NCI-H1105 (cell line): ENCODE data around the gene CNKSR3.

Source experiments
- DNase-seq: peaks from one replicate; lab custom pipeline; 2025; lab: John Stamatoyannopoulos, UW

Gene CNKSR3

DNA sequence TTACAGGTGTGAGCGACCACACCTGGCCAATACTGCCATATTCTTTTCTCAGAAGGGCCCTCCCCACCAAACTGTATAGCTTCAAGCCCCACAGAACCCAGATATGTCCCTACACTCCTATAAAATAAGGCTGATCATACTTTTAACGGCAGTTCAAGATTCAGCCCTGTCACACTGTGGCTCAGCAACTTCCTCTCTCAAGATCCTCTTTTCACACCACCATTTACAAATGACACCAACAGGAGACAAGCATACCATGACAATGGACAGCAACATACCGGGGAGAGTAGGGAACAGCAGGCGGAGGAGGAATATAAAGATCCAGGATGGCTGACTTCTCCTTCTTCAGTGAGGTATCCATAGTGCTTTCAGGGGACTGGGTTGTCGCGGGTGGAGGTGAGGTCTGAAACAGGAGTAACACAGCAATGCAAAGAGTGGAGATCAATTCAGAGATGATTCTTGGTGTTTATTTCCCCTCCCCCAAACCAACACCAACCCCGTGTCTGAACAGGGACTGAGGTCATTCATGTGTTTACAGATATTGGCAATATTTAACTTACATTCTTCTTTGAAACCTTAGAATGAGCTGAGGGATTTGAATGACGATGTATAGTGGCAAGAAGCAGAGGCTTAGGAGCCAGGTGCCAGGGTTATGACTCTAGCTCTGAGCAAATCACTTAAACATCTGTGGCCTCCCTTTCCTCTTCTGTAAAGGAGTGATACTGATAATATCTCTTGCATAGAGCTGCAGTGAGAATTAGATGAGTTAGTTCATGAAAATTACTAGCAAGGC, 96.3 kb downstream of the CNKSR3 start:
- no peak for DNase-seq

DNA sequence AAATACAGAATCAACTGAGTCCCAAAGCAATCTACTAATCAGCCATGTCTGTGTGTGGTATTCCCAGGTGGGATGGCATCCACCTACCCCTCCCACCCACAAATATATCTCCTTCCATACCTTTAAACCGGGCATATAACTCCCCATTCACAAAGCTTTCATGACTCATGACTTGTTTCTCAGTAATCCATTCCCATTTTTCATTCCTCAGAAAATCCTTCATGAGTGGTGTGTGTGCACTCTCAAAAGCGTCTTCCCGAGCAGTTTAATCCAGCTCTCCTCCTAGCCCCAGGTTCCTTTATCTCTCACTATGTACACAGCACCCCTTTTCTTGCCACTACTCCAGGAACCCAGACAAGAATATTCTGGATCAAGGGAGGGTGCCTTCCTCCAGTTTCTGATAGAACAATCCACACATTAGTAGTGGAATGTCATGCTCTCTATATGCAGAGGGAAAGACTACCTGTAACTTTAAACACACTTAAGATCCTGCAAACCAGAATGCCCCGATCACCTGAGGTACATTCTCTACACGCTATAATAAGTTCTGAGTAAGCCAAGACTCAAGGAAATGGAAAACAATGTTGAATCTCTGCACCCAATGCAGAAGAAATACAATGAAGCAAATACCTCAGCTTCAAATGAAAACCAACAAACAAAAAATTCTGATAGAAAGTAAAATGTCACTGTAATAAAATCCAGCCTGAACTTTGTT, 98.2 kb downstream of the CNKSR3 start:
- DNase-seq: no peak

DNA sequence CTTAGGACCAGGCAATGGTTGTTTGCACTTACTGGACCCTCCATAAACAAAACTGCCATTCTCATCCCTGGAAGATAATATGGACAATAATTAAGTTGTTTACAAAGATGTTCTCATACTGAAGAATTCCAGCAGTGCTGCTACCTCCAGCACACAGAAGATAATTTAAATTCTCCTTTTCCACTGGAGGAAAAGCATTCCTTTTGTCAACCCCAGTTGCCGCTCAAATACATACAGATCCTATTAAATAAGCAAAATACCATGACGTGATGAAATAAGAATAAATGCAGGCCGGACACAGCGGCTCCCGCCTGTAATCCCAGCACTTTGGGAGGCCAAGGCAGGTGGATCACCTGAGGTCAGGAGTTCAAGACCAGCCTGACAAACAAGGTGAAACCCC, 99.4 kb downstream of the CNKSR3 start:
- DNase-seq: no peak

DNA sequence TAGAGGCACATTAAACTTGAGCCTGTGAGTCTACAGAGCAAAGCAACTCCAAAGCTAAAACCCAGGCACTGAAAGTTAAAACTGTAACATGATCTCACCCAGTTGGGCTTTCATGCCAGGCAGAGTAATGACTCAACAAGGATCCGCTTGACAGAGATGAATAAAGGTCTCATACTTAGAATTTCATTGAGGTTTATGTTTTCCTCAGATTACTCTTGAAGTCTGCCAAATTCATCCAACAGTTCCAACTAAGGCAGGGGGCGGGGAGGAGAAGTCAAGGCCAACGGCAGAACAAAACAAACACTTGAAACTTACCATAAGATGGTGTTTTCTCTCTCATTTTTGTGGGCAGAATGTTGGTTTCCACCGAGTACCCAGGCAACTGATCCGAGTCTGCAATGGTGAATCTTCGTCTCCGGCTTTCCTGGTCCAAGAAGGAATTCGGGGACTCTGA, 99.8 kb downstream of the CNKSR3 start:
- no peak for DNase-seq

DNA sequence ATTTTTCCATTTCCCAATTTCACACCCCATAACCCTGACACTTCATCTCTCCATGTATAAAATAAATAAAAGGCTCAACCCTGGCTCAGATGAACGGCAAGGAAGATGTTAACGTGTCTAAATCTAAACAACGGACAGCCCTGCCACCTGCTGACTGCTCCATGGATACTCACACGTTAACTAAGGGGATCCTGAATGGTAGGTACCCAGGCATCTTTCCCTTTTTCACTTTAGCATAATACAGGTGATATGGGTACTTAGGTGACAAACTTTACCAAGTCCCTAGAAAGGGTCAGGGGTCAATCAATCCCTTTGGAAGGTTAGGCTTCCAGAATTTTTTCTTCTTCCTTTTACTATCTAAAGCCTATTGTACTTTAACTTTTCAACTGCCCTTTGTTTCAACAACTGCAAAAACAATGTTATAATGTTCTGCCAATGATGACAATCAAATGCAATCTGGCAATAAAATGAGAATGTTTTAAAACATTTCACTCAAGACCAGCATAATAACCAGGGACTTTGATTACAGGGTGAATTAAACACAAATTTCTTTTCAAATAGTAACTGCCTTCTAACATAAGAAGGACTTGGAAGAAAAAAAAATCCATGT, 101.5 kb downstream of the CNKSR3 start:
- no peak for DNase-seq

DNA sequence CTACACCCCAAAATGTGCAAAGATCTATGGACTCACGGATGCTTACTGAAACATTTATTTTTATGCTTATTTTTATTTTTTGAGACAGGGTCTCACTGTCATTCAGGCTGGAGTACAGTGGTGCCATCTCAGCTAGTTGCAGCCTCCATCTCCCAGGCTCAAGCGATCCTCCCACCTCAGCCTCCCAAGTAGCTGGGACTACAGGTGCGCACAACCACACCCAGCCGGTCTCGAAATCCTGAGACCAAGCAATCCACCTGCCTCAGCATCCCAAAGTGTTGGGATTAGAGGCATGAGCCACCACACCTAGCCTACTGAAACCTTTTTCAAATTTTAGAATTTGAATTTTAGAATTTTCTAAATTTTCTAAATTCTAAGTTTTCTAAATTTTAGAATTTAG, 103.0 kb downstream of the CNKSR3 start:
- no peak for DNase-seq

DNA sequence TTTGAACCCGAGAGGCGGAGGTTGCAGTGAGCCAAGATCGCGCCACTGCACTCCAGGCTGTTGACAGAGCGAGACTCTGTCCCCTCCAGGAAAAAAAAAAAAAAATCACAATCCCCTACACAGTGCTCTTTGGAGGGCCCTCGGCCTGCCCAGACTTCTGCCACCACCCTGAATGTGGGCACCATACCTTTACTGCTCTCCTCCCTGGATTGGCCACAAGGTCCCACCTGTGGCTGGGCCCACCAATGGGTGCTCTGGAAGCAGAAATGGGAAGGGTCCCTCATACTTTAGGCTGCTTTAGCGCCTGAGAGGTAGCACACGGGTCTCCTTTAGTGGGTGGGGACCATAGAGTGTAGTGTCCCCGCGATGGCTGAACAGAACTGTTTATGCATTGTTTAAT, 103.6 kb downstream of the CNKSR3 start:
- no peak for DNase-seq

DNA sequence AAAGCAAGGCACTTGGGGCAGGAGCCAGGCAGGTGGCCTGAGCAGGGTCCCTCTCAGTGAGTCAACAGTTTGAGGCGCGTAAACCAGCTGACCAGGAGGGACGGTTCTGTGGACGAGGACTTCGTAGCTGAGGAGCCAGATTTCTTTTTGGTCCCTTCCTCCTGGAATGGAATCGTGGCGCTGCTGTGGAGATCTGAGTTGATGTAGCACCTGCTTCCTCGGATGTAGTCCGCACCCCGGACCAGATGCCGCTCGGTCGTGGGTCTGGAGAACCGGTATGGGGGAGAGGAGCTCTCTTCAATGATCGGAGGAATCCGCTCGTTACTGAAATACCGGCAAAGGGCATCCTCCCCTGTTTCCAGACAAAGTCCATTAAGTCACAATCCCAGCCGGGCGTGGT, 104.2 kb downstream of the CNKSR3 start:
- no peak for DNase-seq

DNA sequence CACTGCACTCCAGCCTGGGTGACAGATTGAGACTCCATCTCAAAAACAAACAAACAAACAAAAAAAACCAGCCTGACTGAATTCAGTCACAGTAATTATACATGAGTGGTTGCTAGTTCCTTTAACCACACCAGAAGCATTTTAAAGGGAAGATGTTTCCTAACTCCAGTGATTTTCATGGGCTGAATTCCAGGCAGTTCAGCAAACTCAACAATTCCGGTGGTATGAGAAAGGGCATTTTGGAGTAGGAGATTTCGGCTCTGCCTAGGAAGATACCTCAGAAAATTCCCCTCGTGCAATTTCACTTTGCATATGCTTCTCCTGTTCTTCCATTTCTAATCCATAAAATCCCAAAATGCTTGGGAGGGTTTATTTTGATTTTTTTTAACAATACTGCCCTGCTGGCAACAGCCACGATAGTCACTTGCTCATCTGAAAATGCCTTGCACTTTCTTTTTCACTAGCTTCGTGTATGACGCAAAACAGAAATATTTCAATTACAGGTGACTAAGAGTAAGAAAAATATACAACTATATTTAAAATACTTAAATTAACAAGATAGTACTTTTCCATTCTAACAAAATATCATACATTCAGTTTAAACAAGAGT, 105.6 kb downstream of the CNKSR3 start:
- DNase-seq: no peak

DNA sequence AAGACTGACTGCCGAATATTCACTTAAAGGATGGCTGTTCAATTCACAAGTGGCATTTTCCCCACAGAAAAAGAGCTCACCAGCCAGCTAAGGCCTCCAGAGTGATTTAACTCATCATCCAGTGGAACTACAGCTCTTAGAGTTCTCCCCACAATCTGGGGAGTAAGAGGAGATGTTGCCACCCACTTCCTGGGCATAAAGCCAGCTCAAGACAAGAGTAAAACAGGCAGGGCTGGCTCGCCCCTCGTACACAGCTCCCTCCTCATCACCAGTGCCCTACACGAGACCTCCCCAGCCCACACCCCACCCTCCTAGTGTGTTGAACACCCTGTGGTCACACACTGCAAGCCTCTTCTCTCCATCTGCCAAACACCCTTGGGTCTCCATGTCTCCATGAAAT, 106.7 kb downstream of the CNKSR3 start:
- DNase-seq: peak; percentile 26

DNA sequence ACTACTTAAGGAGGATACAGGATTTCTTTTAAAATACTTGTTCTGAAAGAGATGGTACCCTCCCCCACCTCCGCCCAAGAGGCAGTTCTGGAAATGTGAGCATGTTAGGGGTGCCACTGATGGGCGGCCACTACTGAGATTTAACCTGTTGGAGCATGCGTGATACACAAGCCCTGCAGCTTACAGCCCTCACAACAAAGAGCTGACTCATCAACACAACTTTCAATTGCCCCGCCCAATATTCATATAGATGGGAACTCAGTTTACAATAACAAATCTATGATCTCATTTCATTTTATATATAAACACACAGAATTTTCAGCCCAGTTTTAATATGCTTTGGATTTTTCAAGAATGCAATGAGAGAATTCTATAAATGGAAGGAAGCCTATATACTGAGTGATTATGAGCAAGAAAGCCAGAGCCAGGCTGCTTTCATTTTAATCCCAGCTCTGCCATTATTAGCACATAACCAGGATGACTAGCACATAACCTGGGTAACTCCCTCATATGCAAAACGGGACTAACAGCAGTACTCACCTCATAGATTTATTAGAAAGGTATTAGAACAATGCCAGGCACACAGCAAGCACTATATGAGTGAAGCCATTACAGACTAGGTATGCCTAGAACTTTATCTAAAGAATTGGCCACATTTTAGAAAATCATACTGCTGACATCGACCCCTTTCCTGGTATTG, 108.3 kb downstream of the CNKSR3 start:
- no peak for DNase-seq

DNA sequence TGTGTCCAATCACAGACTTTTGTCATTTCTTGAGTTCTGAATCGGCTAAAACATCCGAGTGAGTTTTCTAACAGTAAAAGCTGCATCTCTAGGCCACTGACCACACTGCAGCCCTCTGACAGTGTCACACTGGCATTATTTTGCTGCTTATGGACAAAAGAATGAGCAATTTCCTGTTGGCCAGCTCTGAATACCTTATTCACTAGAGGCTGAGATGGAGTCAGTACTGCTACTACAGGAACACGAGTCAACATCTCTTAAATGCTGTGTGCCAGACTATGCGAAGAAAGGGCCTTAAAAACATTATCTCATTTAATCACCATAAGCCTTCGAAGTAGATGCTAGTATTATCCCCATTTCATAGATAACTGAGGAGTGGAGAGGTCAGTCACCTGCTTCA, 111.4 kb downstream of the CNKSR3 start:
- DNase-seq: no peak

DNA sequence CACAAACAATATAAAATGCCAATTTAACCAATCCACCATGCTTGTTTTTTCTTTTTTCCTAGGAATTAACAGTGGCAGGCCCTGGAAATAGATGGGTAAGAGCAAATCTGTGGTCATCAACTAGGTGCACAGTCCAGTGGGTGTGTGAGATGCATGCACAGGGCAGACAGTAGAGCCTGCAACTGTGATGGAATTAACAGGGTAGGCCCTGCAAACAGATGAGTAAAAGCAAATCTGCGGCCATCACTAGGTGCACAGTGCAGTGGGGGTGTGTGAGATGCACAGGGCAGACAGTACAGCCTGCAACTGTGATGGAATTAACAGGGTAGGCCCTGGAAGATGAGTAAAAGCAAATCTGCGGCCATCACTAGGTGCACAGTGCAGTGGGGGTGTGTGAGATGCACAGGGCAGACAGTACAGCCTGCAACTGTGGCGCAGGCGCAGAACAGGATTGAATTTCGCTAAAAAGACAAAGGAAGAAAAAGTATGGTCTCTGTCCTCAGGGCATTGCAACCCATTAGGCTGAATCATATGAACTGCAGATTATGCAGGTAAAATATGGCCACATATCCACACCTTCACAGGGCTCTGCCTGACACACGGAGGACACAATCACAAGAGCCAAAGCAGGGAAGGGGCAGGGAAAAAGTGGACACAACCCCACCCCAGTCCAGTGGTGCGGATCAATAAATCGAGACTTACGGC, 112.8 kb downstream of the CNKSR3 start:
- no peak for DNase-seq

DNA sequence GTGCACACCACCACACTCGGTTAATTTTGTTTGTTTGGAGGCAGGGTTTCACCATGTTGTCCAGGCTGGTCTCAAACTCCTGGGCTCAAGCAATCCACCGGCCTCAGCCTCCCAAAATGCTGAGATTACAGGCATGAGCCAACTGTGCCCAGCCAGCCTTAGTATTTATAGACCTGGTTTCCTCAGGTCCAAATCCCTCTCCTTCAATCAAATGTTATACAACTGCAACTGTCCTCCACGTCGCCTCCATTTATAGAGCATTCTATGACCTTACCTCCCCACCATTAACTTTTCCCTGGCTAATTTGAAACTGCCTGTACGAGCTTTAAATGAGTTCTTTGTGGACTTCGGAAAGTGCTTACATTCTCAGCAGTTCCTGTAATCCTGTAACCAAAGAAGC, 114.6 kb downstream of the CNKSR3 start:
- DNase-seq: no peak

DNA sequence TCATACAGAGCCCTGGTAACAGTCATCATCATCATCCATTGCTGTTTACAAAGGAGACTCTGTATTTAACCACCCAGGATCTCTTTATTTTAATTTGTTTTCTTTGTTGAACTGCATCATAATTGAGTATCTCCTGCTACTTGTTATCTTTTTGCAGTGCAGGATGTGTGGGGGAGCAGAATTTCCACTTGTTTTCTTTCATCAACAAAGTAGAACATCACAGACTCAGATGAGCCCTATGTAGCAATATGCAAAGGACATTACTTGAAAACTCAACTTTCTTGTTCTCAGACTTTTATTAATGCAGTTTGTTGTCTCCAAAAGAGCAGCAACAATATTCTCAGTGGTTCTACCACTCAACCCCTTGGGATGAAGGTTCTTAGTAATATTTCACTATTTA, 115.2 kb downstream of the CNKSR3 start:
- DNase-seq: no peak

DNA sequence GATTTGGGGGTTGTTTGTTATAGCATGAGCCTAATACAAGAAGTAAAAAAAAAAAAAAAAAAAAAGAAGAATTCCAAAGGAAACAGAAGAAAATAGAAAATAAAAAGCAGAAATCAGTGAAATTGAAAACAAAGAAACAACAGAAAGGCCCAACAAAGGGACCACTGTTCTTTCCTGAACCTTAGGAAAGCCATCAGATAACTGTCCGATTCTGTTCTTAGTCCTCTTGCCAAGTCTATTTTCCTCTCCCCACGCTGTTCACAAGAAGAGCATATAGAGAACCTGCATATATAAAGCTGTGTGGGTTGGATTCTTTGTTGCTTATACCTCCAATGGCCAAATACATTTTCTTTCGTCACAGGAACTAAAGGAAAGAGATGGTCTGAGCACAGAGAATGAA, 115.9 kb downstream of the CNKSR3 start:
- no peak for DNase-seq

DNA sequence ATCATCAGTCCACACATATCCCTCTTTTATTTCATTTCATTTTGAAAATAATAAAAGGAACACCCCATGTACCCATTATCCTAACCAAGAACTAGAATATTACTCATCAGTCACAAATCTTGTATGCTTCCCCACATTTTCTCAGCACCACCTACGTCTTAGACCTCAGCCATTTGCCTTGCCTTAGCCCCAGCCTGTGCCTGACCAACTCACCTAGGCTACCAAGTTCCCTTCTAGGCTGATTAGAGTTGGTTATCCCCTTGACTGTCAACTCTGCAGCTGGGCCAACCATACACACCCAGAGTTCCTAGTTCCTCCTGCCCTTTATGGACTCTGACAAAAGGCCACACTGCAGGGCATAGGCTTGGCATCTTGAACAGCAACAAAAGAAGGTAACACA, 120.5 kb downstream of the CNKSR3 start:
- DNase-seq: no peak

DNA sequence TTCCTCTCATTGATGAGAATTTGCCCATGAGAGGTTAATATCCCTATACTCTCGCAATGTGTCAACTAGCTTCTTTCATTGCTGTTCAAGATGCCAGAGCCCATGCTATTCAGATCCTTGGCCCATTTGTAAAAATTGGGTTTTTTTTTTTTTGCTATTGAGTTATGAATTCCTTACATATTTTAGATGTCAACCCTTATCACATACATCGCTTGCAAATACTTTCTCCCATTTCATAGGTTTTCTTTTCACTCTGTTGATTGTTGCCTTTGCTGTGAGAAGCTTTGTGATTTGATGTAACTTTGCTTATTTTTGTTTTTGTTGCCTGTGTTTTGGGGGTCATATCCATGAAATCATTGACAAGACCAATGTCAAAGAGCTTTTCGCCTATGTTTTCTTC, 121.7 kb downstream of the CNKSR3 start:
- no peak for DNase-seq

DNA sequence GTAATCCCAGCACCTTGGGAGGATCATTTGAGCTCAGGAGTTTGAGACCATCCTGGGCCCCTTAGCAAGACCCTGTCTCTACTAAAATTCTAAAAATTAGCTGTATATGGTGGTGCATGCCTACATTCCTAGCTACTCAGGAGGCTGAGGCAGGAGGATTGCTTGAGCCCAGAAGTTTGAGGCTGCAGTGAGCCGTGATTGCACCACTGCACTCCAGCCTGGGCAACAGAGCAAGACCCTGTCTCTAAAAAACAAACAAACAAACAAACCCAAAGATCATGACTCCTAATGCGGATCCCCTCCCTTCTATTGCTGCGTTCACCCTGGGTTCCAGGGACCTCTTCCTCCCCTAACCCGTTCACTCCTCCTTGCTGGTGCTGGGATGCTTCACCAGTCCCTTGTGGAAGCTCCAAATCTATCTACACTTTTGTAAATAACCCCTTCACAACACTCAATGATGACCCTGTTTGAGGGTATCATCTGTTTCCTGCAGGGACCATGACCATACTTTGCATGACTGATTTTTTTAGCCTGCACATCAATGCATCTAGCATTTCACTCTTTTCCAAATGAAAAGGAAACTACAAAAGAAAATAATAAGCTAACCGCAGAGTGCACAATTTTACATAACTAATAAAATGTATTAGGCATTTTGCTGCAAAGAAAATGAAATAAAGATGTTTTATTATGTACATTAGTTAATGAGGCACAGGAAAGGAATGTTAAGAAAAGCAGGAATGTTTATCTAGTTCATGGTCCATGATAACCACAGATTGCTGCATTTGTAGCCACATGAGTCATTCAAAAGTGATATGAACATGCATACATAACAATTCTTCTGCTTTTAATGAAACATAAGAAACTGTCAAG, 123.4 kb downstream of the CNKSR3 start:
- no peak for DNase-seq

DNA sequence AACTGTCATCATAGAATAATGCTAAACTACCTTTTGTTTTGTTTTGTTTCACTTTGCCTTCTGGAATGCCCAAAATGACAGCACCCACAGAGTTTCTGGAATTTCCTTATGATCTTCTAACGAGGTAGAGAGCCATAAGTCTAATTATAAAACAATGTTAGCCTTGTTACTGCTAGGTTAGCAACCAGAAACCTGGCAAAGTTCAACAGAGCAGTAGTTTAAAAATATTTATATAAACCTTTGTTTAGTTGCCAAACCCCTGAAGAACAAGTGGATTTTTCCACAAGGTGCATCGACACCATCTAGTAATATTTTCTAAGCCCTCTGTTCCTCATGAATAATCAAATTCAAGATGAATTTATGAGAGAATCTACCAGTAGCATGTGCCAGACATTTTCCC, 126.3 kb downstream of the CNKSR3 start:
- no peak for DNase-seq

DNA sequence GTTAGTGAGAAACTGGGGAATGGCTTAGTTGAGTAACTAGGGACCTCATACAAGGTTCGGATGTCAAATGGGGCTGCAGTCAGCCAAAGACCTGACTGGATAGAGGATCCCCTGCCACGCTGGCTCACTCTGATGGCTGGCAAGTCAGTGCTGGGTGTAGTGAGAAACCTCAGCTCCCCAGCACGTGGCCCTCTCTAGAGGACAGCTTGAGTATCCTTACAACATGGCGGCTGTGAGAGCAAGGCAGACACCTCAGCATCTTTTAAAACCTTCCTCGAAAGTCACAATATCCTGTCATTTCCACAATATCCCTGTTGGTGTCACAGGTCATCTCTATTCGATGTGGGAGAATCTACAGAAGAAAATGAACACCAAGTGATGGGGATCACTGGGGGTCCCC, 127.2 kb downstream of the CNKSR3 start:
- DNase-seq: no peak
